Measurements from ENCODE around the gene UNC45B. TPM values are rescaled to one million over a fixed set of nuclear protein-coding genes. Genes with fewer than 3 reads are reported as not detected.

Gene UNC45B
- total and polyA plus RNA-seq, 2 of the 4 experiments (the other 2 are of a cell fraction): not detected

DNA sequence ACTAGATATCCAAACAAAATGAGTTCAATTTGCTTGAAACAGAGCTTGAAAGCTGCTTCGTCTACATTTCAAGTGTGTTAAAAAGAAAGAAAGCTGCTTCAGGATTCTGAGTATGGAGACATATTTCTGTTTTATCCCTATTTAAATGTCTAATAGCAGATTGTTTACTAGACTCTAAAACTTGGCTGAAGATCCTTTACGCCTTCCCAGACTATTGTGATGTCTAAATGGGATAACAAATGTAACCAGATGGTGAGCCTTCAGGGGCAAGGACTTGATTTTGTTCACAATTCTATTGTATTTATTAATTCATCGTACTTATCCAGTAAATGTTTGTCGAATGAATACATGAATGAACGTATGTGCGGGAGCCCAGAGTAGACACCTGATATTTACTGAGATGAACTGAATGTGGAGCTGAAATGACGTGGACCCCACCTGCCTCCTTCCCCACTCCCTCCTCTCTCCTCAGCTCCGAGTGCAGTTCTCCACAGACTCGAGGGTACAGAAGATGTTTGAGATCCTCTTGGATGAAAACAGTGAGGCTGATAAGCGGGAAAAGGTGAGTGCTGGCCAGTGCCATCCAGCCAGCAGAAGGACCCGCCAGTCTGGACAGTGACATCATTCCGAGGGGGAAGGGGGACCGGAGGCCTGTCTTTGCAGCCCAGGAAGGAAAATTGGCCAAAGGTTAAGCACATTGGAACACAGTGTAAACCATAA is 5.0 kb downstream of the UNC45B start:
- Histone ChIP-seq H3K23ac (ENCODE audit: low read depth, low read length) (no peak overlapping the region), H3K4ac (ENCODE audit: low read depth, low read length) (no peak overlapping the region), H4K91ac (ENCODE audit: insufficient read depth, low read depth, low read length) (no peak overlapping the region), H3K9ac (ENCODE audit: low read depth, low read length) (no peak overlapping the region), H3K27me3 (ENCODE audit: control insufficient read depth, insufficient read depth, low read length) (peaks cover 27% of the 10 kb centered on the region), H3K4me1 (ENCODE audit: control insufficient read depth, insufficient read depth, low read length) (no peaks in the 10 kb centered on the region), H4K5ac (ENCODE audit: low read depth, low read length) (no peak overlapping the region), H3K18ac (ENCODE audit: low read depth, low read length) (no peak overlapping the region), H3K4me3 (ENCODE audit: insufficient read depth, low read depth, low read length) (no peak overlapping the region), H2BK120ac (ENCODE audit: low read depth, low read length) (no peak overlapping the region), H3K4me2 (ENCODE audit: low read depth, low read length) (no peak overlapping the region), H4K20me1 (ENCODE audit: insufficient read depth, low read length) (no peaks in the 10 kb centered on the region), H2BK20ac (ENCODE audit: low read depth, low read length) (no peak overlapping the region), H3K9me3 (ENCODE audit: control insufficient read depth, insufficient read depth, low read length) (no peaks in the 10 kb centered on the region), H3K79me1 (ENCODE audit: low read depth in 1 of 2, low read length in 2 of 2) (no peaks in the 10 kb centered on the region), H3K14ac (replicated peaks; ENCODE audit: low read depth, low read length) (no peak overlapping the region), H2BK5ac (ENCODE audit: low read depth, low read length, poor library complexity, severe bottlenecking) (no peak overlapping the region), H2AK5ac (ENCODE audit: low read depth, low read length) (no peak overlapping the region), H2AFZ (replicated peaks; ENCODE audit: low read length, poor library complexity) (no peak overlapping the region), H4K8ac (ENCODE audit: low read depth in 2 of 2, low read length in 2 of 2) (no peak overlapping the region), H2BK15ac (ENCODE audit: low read depth, low read length) (no peak overlapping the region), H3K27ac (ENCODE audit: insufficient read depth, low read length) (no peak overlapping the region), H3K56ac (ENCODE audit: extremely low read depth, insufficient read depth, low read length) (no peak overlapping the region), H3K9me1 (ENCODE audit: insufficient read depth, low read length) (peaks cover 2% of the 10 kb centered on the region; the same call in 1 of the 2 replicates), H3K36me3 (ENCODE audit: control insufficient read depth, insufficient read depth, low read length) (no peaks in the 10 kb centered on the region), H2AK9ac (replicated peaks; ENCODE audit: low read depth, low read length, poor library complexity) (no peak overlapping the region)
- no peak for DNase-seq
- no TSS peak for BruUV-seq (replicated peaks)
- ChIA-PET POLR2A (ENCODE audit: unreplicated experiment) (no interaction called here), CTCF (interaction anchor here (0.6 kb wide), 1 partner anchor 1331 kb away, joined by 3 read pairs; no protein-coding TSS in a partner anchor)
- TF ChIP-seq MXI1 (IDR thresholded peaks at IDR 0.05; ENCODE audit: borderline replicate concordance, low read depth, low read length) (no peak), SMC3 (IDR thresholded peaks at IDR 0.05; ENCODE audit: low read depth, low read length) (no peak), MAFK (IDR thresholded peaks at IDR 0.05; ENCODE audit: low read depth, low read length) (no peak), RAD21 (IDR thresholded peaks at IDR 0.05; ENCODE audit: low read length) (no peak), BHLHE40 (IDR thresholded peaks at IDR 0.05; ENCODE audit: low read depth, low read length) (no peak), MAZ (IDR thresholded peaks at IDR 0.05; ENCODE audit: borderline replicate concordance, low read depth, low read length) (no peak), RFX5 (IDR thresholded peaks at IDR 0.05; ENCODE audit: low read depth, low read length) (no peak), CHD1 (IDR thresholded peaks at IDR 0.05; ENCODE audit: low read depth, low read length) (no peak), FOS (IDR thresholded peaks at IDR 0.05; ENCODE audit: low read depth, low read length) (no peak), CTCF (conservative IDR thresholded peaks at IDR 0.05; ENCODE audit: low read depth, low read length) (no peak), CEBPB (IDR thresholded peaks at IDR 0.05; ENCODE audit: low read depth, low read length) (no peak), NFE2L2 (IDR thresholded peaks at IDR 0.05; ENCODE audit: low read depth, low read length) (no peak)
- WGBS, 2 experiments (ENCODE audit: extremely low coverage in 2 of 2, insufficient read length in 1 of 2): no CpG with 5 or more reads among the region's 13 CpGs
- no peak for ATAC-seq (ENCODE audit: low read depth)
- dilution Hi-C loops (cut with HindIII; ENCODE audit: low sequenced_read_pairs, unreplicated experiment): no loop called here
- intact Hi-C loops (cut with micrococcal nuclease): no loop called here
- in situ Hi-C loops (cut with MboI; ENCODE audit: low sequenced_read_pairs): no loop called here

Data from IMR-90 (cell line).